DOHH2 (cell line): ENCODE measurements around the gene GLI2.

Source experiments
- EZH2phosphoT487 ChIP-seq: fragments of 200-600 bp; sonication (generic); IDR thresholded peaks from 2 replicates; pipeline ENCODE4 v1.6.1; 2017; ENCODE audit warnings: borderline replicate concordance, mild to moderate bottlenecking, antibody characterized with exemption, low read length, moderate library complexity, mixed read lengths
- TF ChIP-seq, protein P1 (sequence below): fragments of 200-600 bp; sonication (generic); IDR thresholded peaks from one replicate; pipeline ENCODE4 v1.5.1; 2014; ENCODE audit warnings: antibody characterized with exemption, mild to moderate bottlenecking, low read depth, low read length; ENCODE audit not compliant: poor library complexity, severe bottlenecking

GRCh38 chr2:120764991-120765677, 29.5 kb downstream of the GLI2 start:
- TF ChIP-seq, protein P1, sequence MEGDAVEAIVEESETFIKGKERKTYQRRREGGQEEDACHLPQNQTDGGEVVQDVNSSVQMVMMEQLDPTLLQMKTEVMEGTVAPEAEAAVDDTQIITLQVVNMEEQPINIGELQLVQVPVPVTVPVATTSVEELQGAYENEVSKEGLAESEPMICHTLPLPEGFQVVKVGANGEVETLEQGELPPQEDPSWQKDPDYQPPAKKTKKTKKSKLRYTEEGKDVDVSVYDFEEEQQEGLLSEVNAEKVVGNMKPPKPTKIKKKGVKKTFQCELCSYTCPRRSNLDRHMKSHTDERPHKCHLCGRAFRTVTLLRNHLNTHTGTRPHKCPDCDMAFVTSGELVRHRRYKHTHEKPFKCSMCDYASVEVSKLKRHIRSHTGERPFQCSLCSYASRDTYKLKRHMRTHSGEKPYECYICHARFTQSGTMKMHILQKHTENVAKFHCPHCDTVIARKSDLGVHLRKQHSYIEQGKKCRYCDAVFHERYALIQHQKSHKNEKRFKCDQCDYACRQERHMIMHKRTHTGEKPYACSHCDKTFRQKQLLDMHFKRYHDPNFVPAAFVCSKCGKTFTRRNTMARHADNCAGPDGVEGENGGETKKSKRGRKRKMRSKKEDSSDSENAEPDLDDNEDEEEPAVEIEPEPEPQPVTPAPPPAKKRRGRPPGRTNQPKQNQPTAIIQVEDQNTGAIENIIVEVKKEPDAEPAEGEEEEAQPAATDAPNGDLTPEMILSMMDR, result no peak
- TF ChIP-seq EZH2phosphoT487, result no peak
